T1000 (cell line): ENCODE results near the gene PRICKLE3.

Source experiments
- DNase-seq: peaks from one replicate; lab custom pipeline; 2025; ENCODE audit warnings: mixed read lengths; lab: John Stamatoyannopoulos, UW

Gene PRICKLE3

DNA sequence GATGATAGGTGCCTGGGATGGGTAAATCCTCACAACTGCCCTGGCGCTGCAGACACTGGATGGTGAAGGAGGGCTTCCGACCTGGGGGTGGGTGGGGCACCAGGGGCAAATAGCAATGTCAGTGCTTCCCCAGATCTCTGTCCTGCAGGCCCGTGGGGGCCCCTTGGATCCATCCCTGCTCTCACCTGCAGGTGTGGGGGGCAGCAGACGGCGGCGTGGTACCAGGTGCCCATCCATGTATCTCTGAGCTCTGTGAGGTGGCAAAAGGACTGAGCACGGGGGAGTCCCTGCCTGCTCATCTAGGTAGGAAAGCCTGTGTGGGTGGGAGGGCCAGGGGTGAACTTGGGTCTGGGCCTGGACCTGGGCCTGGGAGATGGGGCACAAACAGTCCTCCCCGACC is 20.4 kb upstream of the PRICKLE3 start:
- DNase-seq = no peak

DNA sequence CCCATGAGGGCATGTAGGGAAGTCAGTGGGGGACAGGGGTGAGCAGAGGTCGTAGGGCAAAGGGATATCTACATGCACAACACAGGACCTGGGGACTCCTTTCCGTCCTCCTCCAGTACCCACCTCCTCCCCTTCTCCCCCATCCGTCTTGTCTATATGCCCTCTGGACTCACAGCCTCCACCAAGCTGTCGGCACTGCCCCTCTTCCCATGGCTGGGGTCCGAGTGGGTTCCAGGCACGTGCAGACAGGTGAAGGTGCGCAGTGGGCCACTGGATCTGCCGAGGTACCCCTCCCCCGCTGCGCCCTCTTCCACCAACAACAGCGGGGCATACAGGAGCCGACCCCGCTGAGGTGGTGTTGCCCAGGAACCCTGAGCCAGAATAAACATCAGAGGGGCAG is 19.3 kb upstream of the PRICKLE3 start:
- DNase-seq = no peak

DNA sequence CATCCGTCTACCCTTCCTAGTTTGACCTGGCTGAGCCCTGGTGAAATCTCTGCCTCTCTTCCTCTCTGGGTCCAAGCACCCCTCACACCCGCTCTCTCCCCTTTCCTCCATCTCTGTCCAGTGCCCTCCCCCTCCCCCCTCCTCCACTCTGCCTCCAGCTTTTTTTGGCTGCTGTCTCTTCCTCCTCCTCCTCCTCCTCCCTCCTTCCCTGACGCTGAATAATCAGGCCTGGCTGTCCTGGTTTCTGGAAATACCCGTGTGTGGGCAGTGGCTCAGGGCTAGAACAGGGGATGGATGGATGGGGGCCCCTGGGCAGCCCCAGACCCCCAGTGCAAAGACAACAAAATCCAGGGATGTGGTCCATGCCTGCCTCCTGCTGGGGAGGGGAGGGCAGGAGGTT is 18.5 kb upstream of the PRICKLE3 start:
- DNase-seq = no peak

DNA sequence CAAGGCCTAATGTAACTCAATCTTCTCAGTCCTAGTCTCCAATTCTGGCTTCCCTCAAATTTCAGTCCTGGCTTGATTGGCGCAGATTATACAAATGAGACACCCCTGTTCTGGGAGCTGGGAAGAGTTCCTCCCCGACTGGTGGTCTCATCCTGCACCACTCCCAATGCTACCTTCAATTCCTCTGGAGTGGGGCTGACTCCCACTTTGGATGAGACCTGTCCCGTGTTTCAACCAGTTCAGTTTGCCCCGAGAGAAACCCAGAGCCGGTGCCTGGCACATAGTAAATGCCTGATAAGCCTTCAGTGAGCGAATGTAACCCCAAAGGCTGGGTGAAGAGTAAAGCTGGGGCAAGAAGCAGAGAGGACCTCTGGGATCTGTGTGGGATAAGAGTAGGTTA is 17.8 kb upstream of the PRICKLE3 start:
- DNase-seq = no peak

DNA sequence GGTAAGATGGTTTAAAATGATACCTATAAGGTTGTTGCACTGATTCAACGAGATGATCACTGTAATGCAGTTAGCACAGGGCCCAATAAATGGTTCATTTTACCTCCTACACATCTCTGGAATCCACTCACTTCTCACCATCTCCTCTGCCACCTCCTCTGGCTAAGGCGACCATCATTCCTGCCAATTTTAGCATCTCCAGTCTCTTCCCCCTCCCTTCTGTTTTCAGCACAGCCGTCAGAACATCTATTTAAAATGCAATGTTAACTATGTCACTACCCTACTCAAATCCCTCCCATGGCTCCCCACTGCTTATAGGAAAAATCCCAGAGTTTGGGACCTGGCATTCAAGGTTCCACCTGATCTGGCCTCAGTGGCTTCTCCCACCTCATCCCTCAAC is 17.4 kb upstream of the PRICKLE3 start:
- no peak for DNase-seq

DNA sequence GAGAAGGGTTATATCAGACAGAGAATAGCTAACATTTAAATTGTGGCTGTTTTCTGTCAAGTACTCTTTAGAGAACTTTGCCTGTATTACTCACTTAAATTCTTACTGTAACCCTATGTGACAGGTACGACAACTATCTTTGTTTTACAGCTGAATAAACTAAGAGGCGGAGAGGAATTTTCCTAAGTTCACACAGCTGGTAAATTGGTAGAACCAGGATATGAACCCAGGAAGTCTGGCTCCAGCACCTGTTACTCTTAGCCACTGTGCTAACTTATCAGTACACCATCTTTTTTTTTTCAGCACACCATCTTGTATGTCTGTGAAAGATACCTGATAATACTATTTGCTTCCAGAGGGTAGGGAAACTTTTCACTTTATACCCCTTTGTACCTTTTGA is 15.8 kb upstream of the PRICKLE3 start:
- no peak for DNase-seq

DNA sequence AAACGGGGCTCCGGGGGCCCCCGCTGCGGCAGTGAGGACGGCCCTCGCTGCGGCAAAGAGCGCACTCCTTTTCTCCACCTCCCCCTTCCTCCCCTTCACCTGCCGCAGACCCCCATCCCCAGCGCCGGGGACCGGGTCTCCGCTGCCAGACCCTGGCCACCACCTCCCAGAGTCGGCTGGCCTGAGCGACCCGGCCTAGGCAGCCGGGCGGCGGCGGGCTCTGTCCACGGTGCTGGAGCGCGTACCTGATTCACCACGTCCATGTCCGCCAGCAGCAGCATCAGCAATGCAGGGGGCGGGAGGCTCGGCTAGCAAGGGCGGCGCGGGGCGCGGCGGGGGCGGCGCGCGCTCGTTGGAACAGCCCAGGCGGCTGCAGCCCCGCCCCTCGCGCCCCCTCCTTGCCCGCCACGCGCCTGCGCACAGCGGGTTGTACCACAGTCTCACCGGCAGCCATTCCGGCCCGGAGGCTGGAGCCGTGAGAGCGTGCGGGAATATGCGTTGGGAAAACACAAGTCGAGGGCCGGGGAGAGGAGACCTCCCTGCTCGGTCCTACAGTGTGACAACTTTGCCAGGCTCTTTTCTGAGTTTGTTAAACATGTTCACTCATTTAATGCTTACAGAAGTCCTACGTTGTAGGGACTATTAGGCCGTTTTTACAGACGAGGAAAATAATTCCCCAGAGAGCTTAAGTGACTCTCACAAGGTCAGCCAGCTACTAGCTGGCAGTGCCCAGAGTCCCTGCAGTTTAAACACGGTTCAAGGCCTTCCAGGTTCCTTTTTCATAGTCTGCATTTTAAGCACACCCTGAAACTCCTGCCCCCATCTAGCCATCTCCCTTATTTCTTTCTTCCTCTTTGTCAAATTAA is 14.0 kb upstream of the PRICKLE3 start, which contains the start of gene SYP:
SYP (minus strand) TSS at position 288 of the 866 bp plus-strand sequence; CDS start at position 281, 7 bp downstream.
- peak; percentile 90 for DNase-seq

DNA sequence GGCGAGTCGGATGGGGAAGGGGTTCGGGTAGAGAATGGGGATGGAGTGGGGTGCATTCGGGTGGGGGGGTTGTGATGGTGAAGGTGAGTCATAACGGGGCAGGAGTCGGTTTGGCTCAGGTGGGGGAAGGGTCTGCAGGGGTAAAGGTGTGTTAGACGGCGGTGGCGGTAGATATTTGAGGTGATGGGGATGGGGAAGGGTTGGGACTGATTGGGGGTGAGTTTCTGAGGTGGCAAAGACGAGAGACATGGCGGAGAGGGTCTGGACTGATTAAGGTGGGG is 13.1 kb upstream of the PRICKLE3 start:
- DNase-seq = no peak

DNA sequence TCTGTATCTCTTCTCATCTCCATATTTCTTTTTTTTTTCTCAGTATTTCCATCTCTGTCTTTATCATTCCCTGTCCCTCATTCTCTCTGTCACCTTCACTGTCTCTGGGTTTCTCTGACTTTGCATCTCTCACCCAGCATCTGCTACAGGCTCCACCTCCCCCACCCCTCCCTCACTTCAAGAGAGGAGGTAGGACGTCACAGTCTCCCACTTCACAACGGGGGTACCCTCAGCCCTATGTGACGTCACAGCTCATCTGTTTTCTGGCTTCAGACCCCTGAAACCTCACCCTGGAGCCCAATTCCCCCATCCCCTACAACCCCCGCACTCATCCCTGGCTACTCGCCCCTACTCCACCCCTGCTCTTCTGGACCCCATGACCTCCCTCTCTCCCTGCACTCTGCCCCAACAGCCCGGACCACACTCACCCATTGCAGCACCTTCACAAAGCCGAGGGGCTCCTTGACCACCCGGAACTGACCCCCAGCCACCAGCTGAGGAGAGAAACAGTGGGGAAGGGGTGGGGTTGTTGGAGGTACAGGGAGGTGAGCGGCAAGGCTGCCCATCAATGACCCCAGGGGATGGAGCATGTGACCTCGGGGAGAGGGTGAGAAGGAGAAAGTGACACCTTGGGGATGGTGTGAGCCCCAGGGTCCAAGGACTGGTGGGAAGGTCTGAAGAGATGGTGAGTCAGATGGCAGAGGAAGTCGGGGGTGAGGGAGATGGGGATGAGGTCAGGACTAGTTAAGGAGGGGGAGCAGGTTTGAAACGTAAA is 12.6 kb upstream of the PRICKLE3 start:
- no peak for DNase-seq

DNA sequence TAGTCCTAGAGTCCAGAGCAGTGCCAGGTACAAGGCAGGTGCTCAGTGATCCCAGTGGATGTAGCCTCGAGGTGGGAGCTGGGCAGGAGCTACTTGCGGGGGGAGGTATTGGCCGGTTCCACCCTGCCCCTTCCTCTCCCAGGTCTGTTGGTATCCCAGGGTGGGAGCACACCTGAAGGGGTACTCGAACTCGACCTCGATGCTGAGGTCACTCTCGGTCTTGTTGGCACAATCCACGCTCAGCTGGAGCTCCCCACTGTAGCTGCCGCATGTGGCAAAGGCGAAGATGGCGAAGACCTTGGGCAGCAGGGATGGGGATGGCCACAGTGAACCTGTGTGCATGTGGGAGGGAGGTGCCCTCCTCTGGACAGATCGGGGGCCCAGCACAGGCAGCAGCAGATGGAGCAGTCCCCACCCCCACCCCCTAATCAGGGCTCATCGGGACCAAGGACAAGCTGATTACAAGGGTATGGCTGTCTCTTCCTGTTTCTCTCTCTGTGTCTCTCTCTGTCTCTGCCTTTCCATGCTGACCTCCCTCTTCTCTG is 11.4 kb upstream of the PRICKLE3 start:
- no peak for DNase-seq

DNA sequence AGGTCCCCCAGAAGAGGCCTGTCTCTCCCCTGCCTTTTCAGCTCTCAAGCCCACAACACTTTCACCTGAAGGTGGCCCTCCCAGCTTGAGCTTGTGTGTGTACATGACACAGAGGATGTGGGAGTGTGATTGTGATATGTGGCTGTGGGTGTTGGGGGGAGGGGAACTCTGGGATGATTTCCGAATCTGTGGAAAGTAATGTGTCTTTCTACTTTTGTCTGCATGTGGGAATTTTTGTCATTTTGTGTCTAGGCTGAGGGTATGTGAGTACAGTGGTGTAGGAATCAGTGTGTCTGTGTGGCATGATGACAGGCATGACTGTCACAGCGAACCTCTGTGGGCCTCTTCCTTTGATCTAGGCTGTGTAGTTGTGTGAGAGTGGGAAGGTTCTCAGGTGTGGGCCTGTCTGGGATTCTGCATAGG is 7.4 kb upstream of the PRICKLE3 start:
- no peak for DNase-seq

DNA sequence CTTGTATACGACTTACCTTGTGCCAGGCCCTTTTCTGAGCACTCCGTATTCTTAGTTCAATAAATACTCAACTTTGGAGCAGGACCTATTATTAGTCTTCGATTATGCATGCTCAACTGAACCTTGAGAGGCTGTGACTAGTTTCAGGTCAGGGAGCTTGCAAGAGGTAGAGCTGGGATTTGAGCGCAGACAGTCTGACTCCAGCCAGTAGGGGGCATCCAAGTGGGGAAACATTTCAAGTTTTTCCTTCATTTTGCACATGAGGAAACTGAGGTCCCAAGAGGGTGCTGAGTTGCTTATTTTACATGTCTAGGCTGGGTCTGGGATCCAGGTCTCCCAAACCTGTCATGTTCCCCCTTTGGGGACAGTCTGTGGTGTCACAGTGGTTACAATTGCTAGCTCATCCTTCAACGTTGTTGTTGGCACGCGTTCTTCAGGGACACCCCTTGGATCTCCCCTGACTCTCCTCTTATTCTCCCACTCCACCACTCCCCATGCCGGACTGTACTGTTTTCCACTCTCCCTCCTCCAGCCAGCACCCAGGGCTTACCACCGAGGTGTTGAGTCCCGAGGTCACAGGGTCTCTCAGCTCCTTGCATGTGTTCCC is 6.7 kb upstream of the PRICKLE3 start:
- DNase-seq = no peak

DNA sequence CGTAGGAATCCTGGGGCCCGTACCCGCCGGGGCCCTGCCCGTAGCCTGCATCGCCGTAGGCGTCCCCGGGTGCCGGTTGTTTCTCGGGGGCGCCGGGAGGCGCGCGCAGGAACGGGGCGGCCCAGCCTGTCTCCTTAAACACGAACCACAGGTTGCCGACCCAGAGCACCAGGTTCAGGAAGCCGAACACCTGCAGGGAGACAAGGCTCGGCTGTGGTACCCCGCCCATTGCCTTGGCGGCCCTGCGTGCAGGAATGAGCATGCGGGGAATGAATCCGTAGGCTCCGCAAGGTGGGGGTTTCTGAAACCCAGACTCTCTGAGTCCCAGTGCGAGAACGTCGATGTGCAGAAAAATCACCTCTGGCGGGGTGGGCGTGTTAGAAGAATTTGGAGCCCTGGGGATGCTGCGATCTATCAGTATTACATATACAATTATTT is 5.4 kb upstream of the PRICKLE3 start:
- no peak for DNase-seq

DNA sequence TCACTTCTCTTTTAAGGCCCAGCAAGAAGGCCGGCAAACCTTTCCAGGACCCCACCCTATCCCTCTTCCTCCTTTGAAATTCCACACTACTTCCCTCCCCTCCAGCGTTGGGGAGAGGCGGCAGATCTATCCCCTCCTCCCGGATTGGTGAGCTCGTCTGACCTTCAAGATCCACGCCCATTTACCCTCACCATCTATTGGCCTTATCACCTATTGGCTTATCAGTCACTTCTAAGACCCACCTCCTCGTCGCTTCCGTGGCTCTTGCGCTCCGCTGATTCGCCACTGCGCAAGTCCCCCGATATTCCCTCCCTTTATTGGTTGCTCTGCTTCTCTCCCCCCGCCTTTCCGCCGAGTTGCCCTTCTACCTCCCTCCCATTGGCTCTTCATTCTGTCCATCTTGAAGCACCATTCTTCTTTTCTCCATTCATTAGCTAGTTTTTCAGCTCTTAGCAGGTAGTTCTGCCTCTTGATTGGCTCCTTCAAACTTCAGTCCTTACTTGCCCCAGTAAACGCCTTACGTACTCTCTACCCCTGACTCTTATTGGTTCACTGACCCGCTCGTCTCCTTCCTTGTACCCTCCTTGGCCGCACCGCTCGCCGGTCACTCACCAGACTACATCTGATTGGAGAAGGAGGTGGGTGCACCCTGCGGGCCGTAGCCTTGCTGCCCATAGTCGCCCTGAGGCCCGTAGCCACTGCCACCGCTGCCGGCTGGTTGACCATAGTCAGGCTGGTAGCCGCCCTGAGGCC is 4.8 kb upstream of the PRICKLE3 start:
- DNase-seq = peak; percentile 95

DNA sequence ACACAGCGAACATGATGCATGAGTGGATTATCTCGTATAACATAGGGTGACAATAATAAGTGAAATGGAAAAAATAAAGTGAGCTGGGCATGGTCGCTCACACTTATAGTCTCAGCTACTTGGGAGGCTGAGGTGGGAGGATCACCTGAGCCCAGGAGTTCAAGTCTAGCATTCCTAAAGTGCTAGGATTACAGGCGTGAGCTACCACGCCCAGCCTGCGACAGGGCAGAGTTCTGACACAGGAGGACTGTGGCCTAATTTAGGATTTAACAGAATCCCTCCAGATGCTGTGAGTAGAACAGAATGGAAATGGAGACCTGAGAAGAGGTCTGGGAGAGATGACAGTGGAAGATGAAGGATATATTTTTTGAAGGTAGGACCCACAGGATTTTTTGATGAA is 3.4 kb upstream of the PRICKLE3 start:
- no peak for DNase-seq

DNA sequence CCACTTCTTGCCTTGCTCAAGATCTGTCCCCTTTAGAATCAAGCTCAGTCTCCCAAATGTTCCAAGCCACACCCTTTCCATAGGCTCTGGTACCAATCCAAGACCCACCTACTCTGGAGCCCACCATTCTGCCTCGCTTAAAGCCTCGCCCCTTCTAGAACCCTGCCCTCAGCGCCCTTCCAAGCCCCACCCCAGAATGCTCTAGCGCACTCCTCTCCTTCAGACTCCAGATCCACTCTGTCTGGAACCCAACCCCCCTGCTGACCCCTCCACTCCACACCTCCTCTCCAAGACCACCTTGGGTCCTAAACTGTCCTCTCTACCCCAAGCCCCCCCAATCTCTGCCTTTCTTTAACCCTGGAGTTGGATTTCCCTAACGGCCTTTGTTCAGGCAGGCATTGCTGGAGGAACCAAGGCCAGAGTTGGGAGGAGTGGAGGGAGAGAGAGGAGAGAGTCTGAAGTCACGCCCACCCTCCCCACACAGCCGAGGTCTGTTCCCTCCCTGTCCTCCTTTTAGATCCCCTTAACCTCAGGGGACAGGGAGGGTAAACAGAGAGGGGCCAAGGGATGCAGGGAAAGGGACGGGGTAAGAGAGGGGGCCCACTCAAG is 2.4 kb upstream of the PRICKLE3 start:
- no peak for DNase-seq

DNA sequence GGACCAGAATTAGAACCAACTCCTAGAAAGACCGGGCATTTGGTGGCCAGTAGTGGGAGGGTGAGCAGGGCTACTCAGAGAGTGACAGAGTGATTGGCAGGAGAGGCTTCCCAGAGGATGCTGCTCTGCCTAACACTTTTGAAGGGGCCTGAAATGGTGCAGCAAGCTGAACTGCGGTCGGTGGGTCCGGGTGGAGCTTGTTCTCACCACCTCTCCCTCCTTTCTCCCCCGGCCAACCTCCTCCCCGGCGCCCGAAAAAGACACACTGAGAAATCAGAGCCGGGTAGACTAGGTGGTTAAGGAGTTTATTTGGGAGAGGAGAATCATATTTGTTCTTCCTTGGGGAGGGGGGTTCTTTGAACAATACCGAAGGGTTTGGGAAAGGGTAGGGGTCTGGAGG is 1.4 kb upstream of the PRICKLE3 start:
- DNase-seq = no peak

DNA sequence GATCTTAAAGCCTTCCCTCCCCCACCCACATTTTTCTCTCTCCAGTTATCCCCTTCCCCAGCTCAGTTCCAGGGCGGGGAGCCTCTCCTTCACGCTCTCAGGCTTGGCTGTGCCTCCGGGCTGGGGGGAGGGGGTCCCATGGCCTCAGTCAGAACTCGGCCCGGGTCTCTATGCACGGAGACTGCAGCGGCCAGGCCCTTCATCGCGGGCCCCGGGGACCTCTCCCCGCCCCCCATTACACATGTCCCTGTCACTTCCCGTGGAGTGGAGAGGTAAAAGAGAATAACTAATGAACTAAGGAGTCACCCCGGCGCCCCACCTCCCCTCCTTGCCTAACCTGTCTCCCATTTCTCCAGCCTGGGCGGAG is 838 bp upstream of the PRICKLE3 start:
- no peak for DNase-seq

DNA sequence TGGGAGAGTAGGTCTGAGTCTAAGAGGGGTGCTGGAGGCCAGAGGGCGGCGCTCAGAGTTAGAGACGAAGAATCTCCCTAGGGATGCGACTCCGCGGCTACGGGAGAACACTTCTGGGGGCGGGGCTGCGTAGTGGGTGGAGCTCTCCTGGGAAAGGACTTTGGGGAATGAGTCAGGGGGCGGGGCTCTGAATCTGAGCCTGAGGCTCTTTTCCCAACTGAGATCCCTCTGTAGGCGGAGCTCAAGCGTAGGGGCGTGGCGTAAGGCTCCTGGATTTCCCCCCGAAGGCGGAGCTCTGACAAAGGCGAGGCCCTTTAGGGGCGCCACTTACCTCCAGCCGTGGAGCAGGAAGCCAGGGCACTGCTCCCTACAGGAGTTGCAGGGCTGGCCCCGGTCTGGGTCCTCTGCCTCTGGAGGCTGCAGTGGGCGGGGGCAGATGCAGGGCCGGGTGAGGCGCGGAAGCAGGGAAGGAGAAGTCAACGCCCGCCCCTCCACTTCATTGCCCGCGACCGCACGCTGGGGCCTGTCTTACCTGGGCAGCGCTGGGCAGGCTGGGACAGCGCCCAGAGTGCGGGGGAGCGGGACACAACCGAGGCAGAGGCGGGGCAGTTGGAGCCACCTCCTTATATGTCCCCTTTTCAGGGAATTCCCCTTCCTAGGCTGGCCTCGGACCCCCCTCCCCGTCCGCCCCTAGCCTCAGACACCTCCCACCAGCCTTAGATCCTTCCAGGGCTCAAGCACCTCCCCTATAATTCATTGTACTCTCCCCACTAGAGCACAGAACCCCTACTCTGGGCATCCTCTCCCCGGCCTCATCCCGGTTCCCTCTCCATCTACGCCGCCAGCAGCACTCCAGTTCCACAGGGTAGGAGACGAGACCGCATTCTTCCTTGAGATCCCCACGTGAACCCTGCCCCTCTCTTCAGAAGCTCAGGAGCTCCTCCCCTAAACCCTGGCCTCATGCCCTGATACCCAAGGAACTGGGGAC is 1.6 kb downstream of the PRICKLE3 start:
- peak; percentile 91 for DNase-seq

DNA sequence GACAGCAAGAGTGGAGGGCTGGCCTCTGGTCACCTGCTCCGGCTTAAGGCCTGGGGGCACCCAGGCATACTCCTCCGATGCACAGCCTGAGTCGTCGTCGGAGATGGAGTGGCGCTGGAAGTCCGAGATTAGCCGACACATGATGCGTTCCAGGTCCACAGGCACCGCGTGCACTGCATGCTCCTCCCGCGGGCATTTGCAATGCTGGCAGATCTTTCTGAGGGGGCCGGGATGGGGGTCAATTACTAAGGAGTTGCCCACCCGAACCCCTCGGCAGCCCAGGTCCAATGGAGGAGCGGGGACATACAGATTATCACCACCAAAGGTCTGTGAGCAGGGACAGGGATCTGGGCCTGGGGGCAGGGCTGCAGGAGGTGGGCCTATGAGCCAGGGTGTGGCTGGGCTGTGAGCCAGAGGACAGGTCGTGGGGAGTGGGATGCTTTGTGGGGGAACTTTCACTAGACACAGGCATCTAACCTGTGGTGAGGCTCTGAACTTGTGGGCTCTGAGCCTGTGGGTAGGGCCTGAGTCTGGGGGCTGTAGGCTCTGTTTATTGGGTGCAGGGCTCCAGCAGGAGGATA is 2.4 kb downstream of the PRICKLE3 start:
- no peak for DNase-seq
